ENCODE data around the gene STARD5. TPM values are rescaled to one million over a fixed set of nuclear protein-coding genes. Genes with fewer than 3 reads are reported as not detected.

The STARD5 gene
- total and polyA plus RNA-seq, 2 experiments from 2014 or later, result 3.8 to 10.1 TPM

- peaks cover 12% of the 10 kb centered on the region for H3K4me1 Mint-ChIP-seq
- peak; percentile 96 for ATAC-seq
- peak overlapping the region; percentile 68 for H3K4me2 ChIP-seq
- H3K27ac ChIP-seq (ENCODE audit: low read depth), result no peak overlapping the region
- H3K4me1 ChIP-seq (ENCODE audit: insufficient read depth), result no peaks in the 10 kb centered on the region; the same call in 1 of the 2 replicates
- no peak overlapping the region for H3K27ac Mint-ChIP-seq
- H3F3A ChIP-seq (replicated peaks; ENCODE audit: low read depth), result no peaks in the 10 kb centered on the region
- H3K9me3 Mint-ChIP-seq, result no peaks in the 10 kb centered on the region; the same call in 2 of the 3 replicates
- H3K4me3 Mint-ChIP-seq, result peak overlapping the region; percentile 64
- no peaks in the 10 kb centered on the region for H3K27me3 ChIP-seq (ENCODE audit: insufficient read depth)
- peaks cover 5% of the 10 kb centered on the region for H3K27me3 Mint-ChIP-seq (ENCODE audit: insufficient read depth, low read depth, poor library complexity)
- H2AFZ ChIP-seq, result peak overlapping the region; percentile 95
- no peaks in the 10 kb centered on the region for H3K9me2 ChIP-seq (ENCODE audit: insufficient read depth)
- no peaks in the 10 kb centered on the region for H4K20me1 ChIP-seq (replicated peaks; ENCODE audit: insufficient read depth)
- H3K4me3 ChIP-seq, result peak overlapping the region; percentile 38; the same call in 1 of the 2 replicates
- TF ChIP-seq, protein P1, sequence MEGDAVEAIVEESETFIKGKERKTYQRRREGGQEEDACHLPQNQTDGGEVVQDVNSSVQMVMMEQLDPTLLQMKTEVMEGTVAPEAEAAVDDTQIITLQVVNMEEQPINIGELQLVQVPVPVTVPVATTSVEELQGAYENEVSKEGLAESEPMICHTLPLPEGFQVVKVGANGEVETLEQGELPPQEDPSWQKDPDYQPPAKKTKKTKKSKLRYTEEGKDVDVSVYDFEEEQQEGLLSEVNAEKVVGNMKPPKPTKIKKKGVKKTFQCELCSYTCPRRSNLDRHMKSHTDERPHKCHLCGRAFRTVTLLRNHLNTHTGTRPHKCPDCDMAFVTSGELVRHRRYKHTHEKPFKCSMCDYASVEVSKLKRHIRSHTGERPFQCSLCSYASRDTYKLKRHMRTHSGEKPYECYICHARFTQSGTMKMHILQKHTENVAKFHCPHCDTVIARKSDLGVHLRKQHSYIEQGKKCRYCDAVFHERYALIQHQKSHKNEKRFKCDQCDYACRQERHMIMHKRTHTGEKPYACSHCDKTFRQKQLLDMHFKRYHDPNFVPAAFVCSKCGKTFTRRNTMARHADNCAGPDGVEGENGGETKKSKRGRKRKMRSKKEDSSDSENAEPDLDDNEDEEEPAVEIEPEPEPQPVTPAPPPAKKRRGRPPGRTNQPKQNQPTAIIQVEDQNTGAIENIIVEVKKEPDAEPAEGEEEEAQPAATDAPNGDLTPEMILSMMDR (conservative IDR thresholded peaks at IDR 0.05; ENCODE audit: low read depth in 2 of 2), result peak; percentile 92 to 97
- TF ChIP-seq JUNB (IDR thresholded peaks at IDR 0.05; ENCODE audit: unreplicated experiment), result no peak
- no peaks in the 10 kb centered on the region for H3K36me3 ChIP-seq (ENCODE audit: insufficient read depth)
- no peaks in the 10 kb centered on the region for H3K36me3 Mint-ChIP-seq (ENCODE audit: low read depth)
- H3K79me2 ChIP-seq (replicated peaks; ENCODE audit: insufficient read depth), result no peaks in the 10 kb centered on the region
- DNase-seq (ENCODE audit: low spot score), result peak; percentile 91
Measured at GRCh38 chr15:81265944-81266775, 57.8 kb downstream of the STARD5 start.

GRCh38 chr15:81265256-81265943 lies 58.5 kb downstream of the STARD5 start:
- ATAC-seq, result peak; percentile 16; the same call in 2 of the 3 replicates
- TF ChIP-seq EZH2 (IDR thresholded peaks at IDR 0.05; ENCODE audit: low read depth, unreplicated experiment) (no peak), ZNF114 (CRISPR knock-in tag; IDR thresholded peaks at IDR 0.05) (no peak), POLR2AphosphoS5 (IDR thresholded peaks at IDR 0.05; ENCODE audit: low read depth) (no peak), JUNB (IDR thresholded peaks at IDR 0.05; ENCODE audit: unreplicated experiment) (no peak), STAT1 (IDR thresholded peaks at IDR 0.05; ENCODE audit: unreplicated experiment) (no peak), NANOG (IDR thresholded peaks at IDR 0.05; ENCODE audit: borderline replicate concordance) (no peak)
- TF ChIP-seq, protein P2, sequence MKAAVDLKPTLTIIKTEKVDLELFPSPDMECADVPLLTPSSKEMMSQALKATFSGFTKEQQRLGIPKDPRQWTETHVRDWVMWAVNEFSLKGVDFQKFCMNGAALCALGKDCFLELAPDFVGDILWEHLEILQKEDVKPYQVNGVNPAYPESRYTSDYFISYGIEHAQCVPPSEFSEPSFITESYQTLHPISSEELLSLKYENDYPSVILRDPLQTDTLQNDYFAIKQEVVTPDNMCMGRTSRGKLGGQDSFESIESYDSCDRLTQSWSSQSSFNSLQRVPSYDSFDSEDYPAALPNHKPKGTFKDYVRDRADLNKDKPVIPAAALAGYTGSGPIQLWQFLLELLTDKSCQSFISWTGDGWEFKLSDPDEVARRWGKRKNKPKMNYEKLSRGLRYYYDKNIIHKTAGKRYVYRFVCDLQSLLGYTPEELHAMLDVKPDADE (IDR thresholded peaks at IDR 0.05), result no peak
- TF ChIP-seq, protein P3, sequence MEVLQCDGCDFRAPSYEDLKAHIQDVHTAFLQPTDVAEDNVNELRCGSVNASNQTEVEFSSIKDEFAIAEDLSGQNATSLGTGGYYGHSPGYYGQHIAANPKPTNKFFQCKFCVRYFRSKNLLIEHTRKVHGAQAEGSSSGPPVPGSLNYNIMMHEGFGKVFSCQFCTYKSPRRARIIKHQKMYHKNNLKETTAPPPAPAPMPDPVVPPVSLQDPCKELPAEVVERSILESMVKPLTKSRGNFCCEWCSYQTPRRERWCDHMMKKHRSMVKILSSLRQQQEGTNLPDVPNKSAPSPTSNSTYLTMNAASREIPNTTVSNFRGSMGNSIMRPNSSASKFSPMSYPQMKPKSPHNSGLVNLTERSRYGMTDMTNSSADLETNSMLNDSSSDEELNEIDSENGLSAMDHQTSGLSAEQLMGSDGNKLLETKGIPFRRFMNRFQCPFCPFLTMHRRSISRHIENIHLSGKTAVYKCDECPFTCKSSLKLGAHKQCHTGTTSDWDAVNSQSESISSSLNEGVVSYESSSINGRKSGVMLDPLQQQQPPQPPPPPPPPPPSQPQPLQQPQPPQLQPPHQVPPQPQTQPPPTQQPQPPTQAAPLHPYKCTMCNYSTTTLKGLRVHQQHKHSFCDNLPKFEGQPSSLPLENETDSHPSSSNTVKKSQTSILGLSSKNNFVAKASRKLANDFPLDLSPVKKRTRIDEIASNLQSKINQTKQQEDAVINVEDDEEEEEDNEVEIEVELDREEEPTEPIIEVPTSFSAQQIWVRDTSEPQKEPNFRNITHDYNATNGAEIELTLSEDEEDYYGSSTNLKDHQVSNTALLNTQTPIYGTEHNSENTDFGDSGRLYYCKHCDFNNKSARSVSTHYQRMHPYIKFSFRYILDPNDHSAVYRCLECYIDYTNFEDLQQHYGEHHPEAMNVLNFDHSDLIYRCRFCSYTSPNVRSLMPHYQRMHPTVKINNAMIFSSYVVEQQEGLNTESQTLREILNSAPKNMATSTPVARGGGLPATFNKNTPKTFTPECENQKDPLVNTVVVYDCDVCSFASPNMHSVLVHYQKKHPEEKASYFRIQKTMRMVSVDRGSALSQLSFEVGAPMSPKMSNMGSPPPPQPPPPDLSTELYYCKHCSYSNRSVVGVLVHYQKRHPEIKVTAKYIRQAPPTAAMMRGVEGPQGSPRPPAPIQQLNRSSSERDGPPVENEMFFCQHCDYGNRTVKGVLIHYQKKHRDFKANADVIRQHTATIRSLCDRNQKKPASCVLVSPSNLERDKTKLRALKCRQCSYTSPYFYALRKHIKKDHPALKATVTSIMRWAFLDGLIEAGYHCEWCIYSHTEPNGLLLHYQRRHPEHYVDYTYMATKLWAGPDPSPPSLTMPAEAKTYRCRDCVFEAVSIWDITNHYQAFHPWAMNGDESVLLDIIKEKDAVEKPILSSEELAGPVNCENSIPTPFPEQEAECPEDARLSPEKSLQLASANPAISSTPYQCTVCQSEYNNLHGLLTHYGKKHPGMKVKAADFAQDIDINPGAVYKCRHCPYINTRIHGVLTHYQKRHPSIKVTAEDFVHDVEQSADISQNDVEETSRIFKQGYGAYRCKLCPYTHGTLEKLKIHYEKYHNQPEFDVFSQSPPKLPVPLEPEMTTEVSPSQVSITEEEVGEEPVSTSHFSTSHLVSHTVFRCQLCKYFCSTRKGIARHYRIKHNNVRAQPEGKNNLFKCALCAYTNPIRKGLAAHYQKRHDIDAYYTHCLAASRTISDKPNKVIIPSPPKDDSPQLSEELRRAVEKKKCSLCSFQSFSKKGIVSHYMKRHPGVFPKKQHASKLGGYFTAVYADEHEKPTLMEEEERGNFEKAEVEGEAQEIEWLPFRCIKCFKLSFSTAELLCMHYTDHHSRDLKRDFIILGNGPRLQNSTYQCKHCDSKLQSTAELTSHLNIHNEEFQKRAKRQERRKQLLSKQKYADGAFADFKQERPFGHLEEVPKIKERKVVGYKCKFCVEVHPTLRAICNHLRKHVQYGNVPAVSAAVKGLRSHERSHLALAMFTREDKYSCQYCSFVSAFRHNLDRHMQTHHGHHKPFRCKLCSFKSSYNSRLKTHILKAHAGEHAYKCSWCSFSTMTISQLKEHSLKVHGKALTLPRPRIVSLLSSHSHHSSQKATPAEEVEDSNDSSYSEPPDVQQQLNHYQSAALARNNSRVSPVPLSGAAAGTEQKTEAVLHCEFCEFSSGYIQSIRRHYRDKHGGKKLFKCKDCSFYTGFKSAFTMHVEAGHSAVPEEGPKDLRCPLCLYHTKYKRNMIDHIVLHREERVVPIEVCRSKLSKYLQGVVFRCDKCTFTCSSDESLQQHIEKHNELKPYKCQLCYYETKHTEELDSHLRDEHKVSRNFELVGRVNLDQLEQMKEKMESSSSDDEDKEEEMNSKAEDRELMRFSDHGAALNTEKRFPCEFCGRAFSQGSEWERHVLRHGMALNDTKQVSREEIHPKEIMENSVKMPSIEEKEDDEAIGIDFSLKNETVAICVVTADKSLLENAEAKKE (CRISPR knock-in tag; IDR thresholded peaks at IDR 0.05), result no peak

More at GRCh38 chr15:81265256-81265943, 58.5 kb downstream of the STARD5 start:
- Mint-ChIP-seq H3K27me3 (ENCODE audit: insufficient read depth, low read depth, poor library complexity) (peaks cover 5% of the 10 kb centered on the region), H3K27ac (no peak overlapping the region), H3K4me3 (no peak overlapping the region), H3K4me1 (peaks cover 12% of the 10 kb centered on the region), H3K9me3 (no peaks in the 10 kb centered on the region; the same call in 2 of the 3 replicates), H3K36me3 (ENCODE audit: low read depth) (no peaks in the 10 kb centered on the region)
- no peaks in the 10 kb centered on the region for H3K9me2 ChIP-seq (ENCODE audit: insufficient read depth)
- peak; percentile 19 for DNase-seq (ENCODE audit: low spot score)
- H3K27ac ChIP-seq (ENCODE audit: low read depth), result no peak overlapping the region
- no peaks in the 10 kb centered on the region; the same call in 1 of the 2 replicates for H3K4me1 ChIP-seq (ENCODE audit: insufficient read depth)
- H3K4me3 ChIP-seq, result no peak overlapping the region
- H4K20me1 ChIP-seq (replicated peaks; ENCODE audit: insufficient read depth), result no peaks in the 10 kb centered on the region
- H3K36me3 ChIP-seq (ENCODE audit: insufficient read depth), result no peaks in the 10 kb centered on the region
- no peaks in the 10 kb centered on the region for H3K27me3 ChIP-seq (ENCODE audit: insufficient read depth)
- peak overlapping the region; percentile 95 for H2AFZ ChIP-seq
- H3K79me2 ChIP-seq (replicated peaks; ENCODE audit: insufficient read depth), result no peaks in the 10 kb centered on the region
- H3K4me2 ChIP-seq, result no peak overlapping the region; the same call in 1 of the 2 replicates
- H3F3A ChIP-seq (replicated peaks; ENCODE audit: low read depth), result no peaks in the 10 kb centered on the region

Measured in GM23338 (cell line).